Measurements from ENCODE around the gene SPAG16. TPM values are rescaled to one million over a fixed set of nuclear protein-coding genes. Genes with fewer than 3 reads are reported as not detected.

The SPAG16 gene
- total and polyA plus RNA-seq, 2 donors (not counting 1 experiment from before 2014, with no cell fraction given): 24.1 to 36.8 TPM

- Histone ChIP-seq H3K9me3 (ENCODE audit: control insufficient read depth, insufficient read depth, low read depth, low read length) (no peaks in the 10 kb centered on the region), H4K20me1 (ENCODE audit: control insufficient read depth, extremely low read depth, insufficient read depth, low read length) (no peaks in the 10 kb centered on the region), H3K79me2 (ENCODE audit: control insufficient read depth, insufficient read depth, low read length) (no peaks in the 10 kb centered on the region), H3K4me2 (ENCODE audit: extremely low read depth, insufficient read depth, low read length) (no peak overlapping the region), H3K9ac (ENCODE audit: insufficient read depth, low read length) (no peak overlapping the region), H3K36me3 (ENCODE audit: control insufficient read depth, insufficient read depth, low read length) (no peaks in the 10 kb centered on the region), H3K4me3 (replicated peaks in 1 of 4; ENCODE audit: control extremely low read depth in 1 of 4, insufficient read depth in 1 of 4, low read depth in 3 of 4, low read length in 4 of 4) (no peak overlapping the region), H3K27ac (ENCODE audit: insufficient read depth, low read length) (no peak overlapping the region), H3K4me1 (ENCODE audit: control insufficient read depth, extremely low read depth, insufficient read depth, low read length) (no peaks in the 10 kb centered on the region), H3K27me3 (ENCODE audit: control insufficient read depth, insufficient read depth, low read length) (no peaks in the 10 kb centered on the region), H2AFZ (ENCODE audit: low read length) (no peak overlapping the region)
- DNase-seq (ENCODE audit: low read depth in 2 of 2): no peak
- TF ChIP-seq CTCF (conservative IDR thresholded peaks at IDR 0.05 in 1 of 2, IDR thresholded peaks at IDR 0.05 in 1 of 2; ENCODE audit: low read depth in 1 of 2, low read length in 2 of 2) (no peak), EZH2 (IDR thresholded peaks at IDR 0.05; ENCODE audit: low read length, missing control alignments) (no peak)
These were observed 687.3 kb downstream of the SPAG16 start for GRCh38 chr2:213971536-213971935.

- peak overlapping the region; percentile 26 for H2AFZ ChIP-seq (ENCODE audit: low read length)
- DNase-seq (ENCODE audit: low read depth in 2 of 2): peak in 1 of 2 donors; percentile 3
- H3K4me1 ChIP-seq (ENCODE audit: control insufficient read depth, extremely low read depth, insufficient read depth, low read length): no peaks in the 10 kb centered on the region
- no peaks in the 10 kb centered on the region for H4K20me1 ChIP-seq (ENCODE audit: control insufficient read depth, extremely low read depth, insufficient read depth, low read length)
- H3K9ac ChIP-seq (ENCODE audit: insufficient read depth, low read length): no peak overlapping the region
- H3K4me3 ChIP-seq (replicated peaks in 1 of 4; ENCODE audit: control extremely low read depth in 1 of 4, insufficient read depth in 1 of 4, low read depth in 3 of 4, low read length in 4 of 4): no peak overlapping the region
- H3K27ac ChIP-seq (ENCODE audit: insufficient read depth, low read length): no peak overlapping the region
- no peak overlapping the region for H3K4me2 ChIP-seq (ENCODE audit: extremely low read depth, insufficient read depth, low read length)
- H3K79me2 ChIP-seq (ENCODE audit: control insufficient read depth, insufficient read depth, low read length): no peaks in the 10 kb centered on the region
- H3K27me3 ChIP-seq (ENCODE audit: control insufficient read depth, insufficient read depth, low read length): no peaks in the 10 kb centered on the region
- no peak for TF ChIP-seq EZH2 (IDR thresholded peaks at IDR 0.05; ENCODE audit: low read length, missing control alignments)
- no peak for TF ChIP-seq CTCF (conservative IDR thresholded peaks at IDR 0.05 in 1 of 2, IDR thresholded peaks at IDR 0.05 in 1 of 2; ENCODE audit: low read depth in 1 of 2, low read length in 2 of 2)
- H3K36me3 ChIP-seq (ENCODE audit: control insufficient read depth, insufficient read depth, low read length): no peaks in the 10 kb centered on the region
- H3K9me3 ChIP-seq (ENCODE audit: control insufficient read depth, insufficient read depth, low read depth, low read length): no peaks in the 10 kb centered on the region
These were observed 696.6 kb downstream of the SPAG16 start for GRCh38 chr2:213980883-213981282.

DNA sequence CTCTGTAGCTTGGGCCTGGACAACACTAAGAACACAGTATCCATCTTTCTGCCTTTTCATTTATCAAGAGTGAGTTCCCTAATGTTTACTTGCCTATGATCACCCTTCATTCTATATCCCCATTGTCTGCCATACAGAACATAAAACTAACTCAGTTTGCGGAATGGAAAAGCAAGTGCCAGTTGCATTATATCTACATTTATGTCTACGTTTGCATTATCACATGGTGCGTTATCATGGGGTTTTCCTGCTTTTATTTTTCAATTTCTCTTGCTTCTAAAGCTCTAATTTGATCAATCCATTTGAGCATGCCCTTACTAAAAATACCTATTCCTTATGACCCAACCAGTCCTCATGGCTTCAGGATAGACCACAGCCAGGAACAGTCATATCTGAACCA lies 704.9 kb downstream of the SPAG16 start:
- Histone ChIP-seq H2AFZ (ENCODE audit: low read length) (no peak overlapping the region), H3K4me2 (ENCODE audit: extremely low read depth, insufficient read depth, low read length) (no peak overlapping the region), H3K9me3 (ENCODE audit: control insufficient read depth, insufficient read depth, low read depth, low read length) (no peaks in the 10 kb centered on the region), H3K4me3 (replicated peaks in 1 of 4; ENCODE audit: control extremely low read depth in 1 of 4, insufficient read depth in 1 of 4, low read depth in 3 of 4, low read length in 4 of 4) (no peak overlapping the region), H3K27me3 (ENCODE audit: control insufficient read depth, insufficient read depth, low read length) (no peaks in the 10 kb centered on the region), H3K36me3 (ENCODE audit: control insufficient read depth, insufficient read depth, low read length) (no peaks in the 10 kb centered on the region), H4K20me1 (ENCODE audit: control insufficient read depth, extremely low read depth, insufficient read depth, low read length) (no peaks in the 10 kb centered on the region), H3K9ac (ENCODE audit: insufficient read depth, low read length) (no peak overlapping the region), H3K27ac (ENCODE audit: insufficient read depth, low read length) (no peak overlapping the region), H3K79me2 (ENCODE audit: control insufficient read depth, insufficient read depth, low read length) (no peaks in the 10 kb centered on the region), H3K4me1 (ENCODE audit: control insufficient read depth, extremely low read depth, insufficient read depth, low read length) (no peaks in the 10 kb centered on the region)
- DNase-seq (ENCODE audit: low read depth in 2 of 2): no peak
- TF ChIP-seq EZH2 (IDR thresholded peaks at IDR 0.05; ENCODE audit: low read length, missing control alignments) (no peak), CTCF (conservative IDR thresholded peaks at IDR 0.05 in 1 of 2, IDR thresholded peaks at IDR 0.05 in 1 of 2; ENCODE audit: low read depth in 1 of 2, low read length in 2 of 2) (no peak)

Data from fibroblast of lung (primary cell).